Loucy (cell line): Measurements from ENCODE around the gene SERGEF.

ENCODE experiments used
- H2AFZ ChIP-seq: fragments of 200-600 bp; sonication (generic); 2 replicates; pipeline ENCODE4 v1.6.0; 2016; ENCODE audit warnings: antibody characterized with exemption, mild to moderate bottlenecking, low read length, moderate library complexity
- H3F3A ChIP-seq: fragments of 200-600 bp; 2 replicates; pipeline ENCODE4 v1.6.0; 2016; ENCODE audit warnings: antibody characterized with exemption, low read depth, mild to moderate bottlenecking
- H3K27me3 ChIP-seq: fragments of 200-600 bp; sonication (generic); 2 replicates; pipeline ENCODE4 v1.6.1; 2014; ENCODE audit warnings: low read length, mild to moderate bottlenecking; ENCODE audit not compliant: insufficient read depth, poor library complexity, severe bottlenecking
- H3K36me3 ChIP-seq: fragments of 200-600 bp; sonication (generic); 2 replicates; pipeline ENCODE4 v1.6.1; 2016; ENCODE audit warnings: low read length; ENCODE audit not compliant: insufficient read depth
- H3K4me1 ChIP-seq: fragments of 200-600 bp; sonication (generic); 2 replicates; pipeline ENCODE4 v1.5.1; 2014; ENCODE audit warnings: low read length, mild to moderate bottlenecking; ENCODE audit not compliant: insufficient read depth, poor library complexity, severe bottlenecking
- H3K4me2 ChIP-seq: fragments of 200-600 bp; sonication (generic); 2 replicates; pipeline ENCODE4 v1.6.0; 2014; ENCODE audit warnings: antibody characterized with exemption, low read length, low read depth, mild to moderate bottlenecking; ENCODE audit not compliant: poor library complexity, severe bottlenecking
- H3K4me3 ChIP-seq: fragments of 200-600 bp; sonication (generic); 2 replicates; pipeline ENCODE4 v1.5.1; 2014; ENCODE audit warnings: low read length, mild to moderate bottlenecking, mixed read lengths; ENCODE audit not compliant: poor library complexity, severe bottlenecking
- H3K79me2 ChIP-seq: fragments of 200-600 bp; sonication (generic); 2 replicates; pipeline ENCODE4 v1.6.1; 2014; ENCODE audit warnings: low read length; ENCODE audit not compliant: insufficient read depth
- H3K9ac ChIP-seq: fragments of 200-600 bp; sonication (generic); 2 replicates; pipeline ENCODE4 v1.6.0; 2014; ENCODE audit warnings: mild to moderate bottlenecking, low read depth, low read length, moderate library complexity; ENCODE audit not compliant: poor library complexity, severe bottlenecking
- H3K9me2 ChIP-seq: fragments of 200-600 bp; sonication (generic); replicated peaks from 2 replicates; pipeline ENCODE4 v1.6.1; 2016; ENCODE audit warnings: low read depth, low read length, mixed read lengths
- H3K9me3 ChIP-seq: fragments of 200-600 bp; sonication (generic); 2 replicates; pipeline ENCODE4 v1.6.1; 2014; ENCODE audit warnings: mild to moderate bottlenecking, antibody characterized with exemption, low read length, low read depth; ENCODE audit not compliant: insufficient read depth
- H4K20me1 ChIP-seq: fragments of 200-600 bp; sonication (generic); 2 replicates; pipeline ENCODE4 v1.6.0; 2014; ENCODE audit warnings: antibody characterized with exemption, low read length, mild to moderate bottlenecking; ENCODE audit not compliant: insufficient read depth, poor library complexity, severe bottlenecking
- EZH2phosphoT487 ChIP-seq: fragments of 200-600 bp; IDR thresholded peaks from 2 replicates; pipeline ENCODE4 v1.6.1; 2018; ENCODE audit warnings: antibody characterized with exemption, mild to moderate bottlenecking, moderate library complexity, borderline replicate concordance
- TF ChIP-seq, protein P1 (sequence below): fragments of 200-600 bp; sonication (generic); conservative IDR thresholded peaks from 2 replicates; pipeline ENCODE4 v1.5.1; 2014; ENCODE audit warnings: mild to moderate bottlenecking, antibody characterized with exemption, low read length

SERGEF gene

GRCh38 chr11:17793642-17794170 is 219.1 kb downstream of the SERGEF start:
- H3K4me3 ChIP-seq: no peak overlapping the region
- no peak overlapping the region for H3K4me2 ChIP-seq
- H3K4me1 ChIP-seq: no peaks in the 10 kb centered on the region
- no peak for TF ChIP-seq EZH2phosphoT487
- TF ChIP-seq, protein P1, sequence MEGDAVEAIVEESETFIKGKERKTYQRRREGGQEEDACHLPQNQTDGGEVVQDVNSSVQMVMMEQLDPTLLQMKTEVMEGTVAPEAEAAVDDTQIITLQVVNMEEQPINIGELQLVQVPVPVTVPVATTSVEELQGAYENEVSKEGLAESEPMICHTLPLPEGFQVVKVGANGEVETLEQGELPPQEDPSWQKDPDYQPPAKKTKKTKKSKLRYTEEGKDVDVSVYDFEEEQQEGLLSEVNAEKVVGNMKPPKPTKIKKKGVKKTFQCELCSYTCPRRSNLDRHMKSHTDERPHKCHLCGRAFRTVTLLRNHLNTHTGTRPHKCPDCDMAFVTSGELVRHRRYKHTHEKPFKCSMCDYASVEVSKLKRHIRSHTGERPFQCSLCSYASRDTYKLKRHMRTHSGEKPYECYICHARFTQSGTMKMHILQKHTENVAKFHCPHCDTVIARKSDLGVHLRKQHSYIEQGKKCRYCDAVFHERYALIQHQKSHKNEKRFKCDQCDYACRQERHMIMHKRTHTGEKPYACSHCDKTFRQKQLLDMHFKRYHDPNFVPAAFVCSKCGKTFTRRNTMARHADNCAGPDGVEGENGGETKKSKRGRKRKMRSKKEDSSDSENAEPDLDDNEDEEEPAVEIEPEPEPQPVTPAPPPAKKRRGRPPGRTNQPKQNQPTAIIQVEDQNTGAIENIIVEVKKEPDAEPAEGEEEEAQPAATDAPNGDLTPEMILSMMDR: no peak
- H3K9me2 ChIP-seq: no peaks in the 10 kb centered on the region
- no peaks in the 10 kb centered on the region for H3K9me3 ChIP-seq
- H3K36me3 ChIP-seq: no peaks in the 10 kb centered on the region
- no peak overlapping the region for H2AFZ ChIP-seq
- H3F3A ChIP-seq: no peaks in the 10 kb centered on the region
- H3K9ac ChIP-seq: no peak overlapping the region
- no peaks in the 10 kb centered on the region for H3K27me3 ChIP-seq
- no peaks in the 10 kb centered on the region for H3K79me2 ChIP-seq
- no peaks in the 10 kb centered on the region for H4K20me1 ChIP-seq

GRCh38 chr11:17792161-17792560 is 220.7 kb downstream of the SERGEF start:
- no peaks in the 10 kb centered on the region for H3K9me3 ChIP-seq
- no peaks in the 10 kb centered on the region for H3F3A ChIP-seq
- no peak overlapping the region for H3K4me2 ChIP-seq
- TF ChIP-seq EZH2phosphoT487: no peak
- TF ChIP-seq, protein P1: no peak
- no peak overlapping the region for H2AFZ ChIP-seq
- no peaks in the 10 kb centered on the region for H3K4me1 ChIP-seq
- H3K9me2 ChIP-seq: no peaks in the 10 kb centered on the region
- no peak overlapping the region for H3K4me3 ChIP-seq
- H3K79me2 ChIP-seq: no peaks in the 10 kb centered on the region
- H4K20me1 ChIP-seq: no peaks in the 10 kb centered on the region
- H3K36me3 ChIP-seq: no peaks in the 10 kb centered on the region
- H3K9ac ChIP-seq: no peak overlapping the region
- no peaks in the 10 kb centered on the region for H3K27me3 ChIP-seq

DNA sequence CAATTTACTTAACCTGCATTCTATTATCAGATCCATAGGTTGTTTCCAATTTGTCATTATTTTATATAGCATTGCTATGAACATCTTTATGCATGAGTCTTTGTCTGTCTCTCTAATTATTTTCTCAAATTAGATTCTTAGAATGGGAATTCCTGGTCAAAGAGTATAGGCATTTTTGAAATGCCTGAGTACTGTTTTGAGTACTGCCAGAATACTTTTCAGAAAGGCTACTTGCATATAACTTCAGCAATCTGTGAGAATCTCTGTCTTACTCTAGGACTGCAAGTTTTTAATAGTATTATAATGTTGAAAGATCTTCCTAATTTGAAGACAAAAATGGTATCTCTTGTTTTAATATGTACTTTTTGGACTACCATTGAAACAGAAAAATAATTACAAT is 221.7 kb downstream of the SERGEF start:
- Histone ChIP-seq H3K9me2 (no peaks in the 10 kb centered on the region), H3K9ac (no peak overlapping the region), H3K36me3 (no peaks in the 10 kb centered on the region), H4K20me1 (no peaks in the 10 kb centered on the region), H2AFZ (no peak overlapping the region), H3K4me1 (no peaks in the 10 kb centered on the region), H3F3A (no peaks in the 10 kb centered on the region), H3K4me2 (no peak overlapping the region), H3K27me3 (no peaks in the 10 kb centered on the region), H3K4me3 (no peak overlapping the region), H3K79me2 (no peaks in the 10 kb centered on the region), H3K9me3 (no peaks in the 10 kb centered on the region)
- TF ChIP-seq, protein P1: no peak
- no peak for TF ChIP-seq EZH2phosphoT487
